Measurements from ENCODE around the gene YBX2.

DNA sequence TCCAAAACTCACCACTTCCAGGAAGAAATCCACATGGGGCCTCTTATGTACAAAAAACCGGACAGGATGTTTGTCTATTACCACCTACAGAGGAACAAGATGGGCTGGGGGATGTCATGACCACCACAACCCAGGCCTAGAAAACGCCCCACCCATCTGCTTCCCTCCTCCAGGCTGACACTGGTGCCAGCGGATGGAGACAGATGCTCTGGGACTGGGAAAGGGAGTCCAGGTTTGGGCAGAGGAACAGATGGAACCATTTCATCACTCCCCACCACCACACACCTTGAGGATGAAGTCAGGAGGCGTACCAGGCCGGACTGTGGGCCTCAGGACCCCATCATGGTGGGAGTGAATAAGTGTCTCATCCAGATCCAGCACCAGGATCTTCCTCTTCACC, 47.7 kb downstream of the YBX2 start:
- TF ChIP-seq, protein P1, sequence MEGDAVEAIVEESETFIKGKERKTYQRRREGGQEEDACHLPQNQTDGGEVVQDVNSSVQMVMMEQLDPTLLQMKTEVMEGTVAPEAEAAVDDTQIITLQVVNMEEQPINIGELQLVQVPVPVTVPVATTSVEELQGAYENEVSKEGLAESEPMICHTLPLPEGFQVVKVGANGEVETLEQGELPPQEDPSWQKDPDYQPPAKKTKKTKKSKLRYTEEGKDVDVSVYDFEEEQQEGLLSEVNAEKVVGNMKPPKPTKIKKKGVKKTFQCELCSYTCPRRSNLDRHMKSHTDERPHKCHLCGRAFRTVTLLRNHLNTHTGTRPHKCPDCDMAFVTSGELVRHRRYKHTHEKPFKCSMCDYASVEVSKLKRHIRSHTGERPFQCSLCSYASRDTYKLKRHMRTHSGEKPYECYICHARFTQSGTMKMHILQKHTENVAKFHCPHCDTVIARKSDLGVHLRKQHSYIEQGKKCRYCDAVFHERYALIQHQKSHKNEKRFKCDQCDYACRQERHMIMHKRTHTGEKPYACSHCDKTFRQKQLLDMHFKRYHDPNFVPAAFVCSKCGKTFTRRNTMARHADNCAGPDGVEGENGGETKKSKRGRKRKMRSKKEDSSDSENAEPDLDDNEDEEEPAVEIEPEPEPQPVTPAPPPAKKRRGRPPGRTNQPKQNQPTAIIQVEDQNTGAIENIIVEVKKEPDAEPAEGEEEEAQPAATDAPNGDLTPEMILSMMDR (IDR thresholded peaks at IDR 0.05) = no peak
- TF ChIP-seq POLR2A (IDR thresholded peaks at IDR 0.05) = no peak

Data from body of pancreas (tissue), 4 donors.